ENCODE data around the gene TBC1D22A.
A peak's percentile ranks its signal among the peaks of the same experiment; 100 is the strongest.

DNA sequence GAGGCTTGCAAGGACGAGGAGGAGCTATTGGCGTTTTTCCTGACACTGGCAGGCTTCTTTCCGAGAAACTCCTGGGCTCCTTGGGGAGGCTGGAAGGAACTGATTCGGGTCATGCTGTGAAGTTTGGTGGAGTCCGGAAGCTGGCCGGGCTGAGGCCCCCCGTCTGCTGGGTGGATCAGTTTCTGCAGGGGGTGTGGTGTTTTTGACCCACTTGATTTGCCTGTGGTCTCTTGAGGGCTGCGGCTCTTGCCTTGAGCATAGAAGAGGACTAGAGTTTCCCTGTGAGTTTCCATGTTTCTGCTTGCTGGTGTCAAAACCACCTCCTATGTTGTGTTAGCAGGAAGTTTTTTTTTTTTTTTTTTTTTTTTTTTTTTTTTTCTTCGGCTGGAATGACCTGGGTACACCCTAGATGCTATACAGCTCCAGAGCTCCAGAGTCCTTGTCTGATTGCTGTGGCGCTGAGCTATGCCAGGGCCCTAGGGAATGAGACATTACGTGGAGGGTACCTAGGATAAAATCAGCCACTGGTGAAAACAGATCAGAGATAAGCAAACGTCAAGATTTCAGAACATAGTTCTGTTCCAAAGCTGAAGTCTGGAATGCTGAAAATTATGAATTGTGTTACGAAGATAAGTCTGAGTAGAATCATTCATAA lies 728 bp downstream of the TBC1D22A start:
- TF ChIP-seq, protein P1, sequence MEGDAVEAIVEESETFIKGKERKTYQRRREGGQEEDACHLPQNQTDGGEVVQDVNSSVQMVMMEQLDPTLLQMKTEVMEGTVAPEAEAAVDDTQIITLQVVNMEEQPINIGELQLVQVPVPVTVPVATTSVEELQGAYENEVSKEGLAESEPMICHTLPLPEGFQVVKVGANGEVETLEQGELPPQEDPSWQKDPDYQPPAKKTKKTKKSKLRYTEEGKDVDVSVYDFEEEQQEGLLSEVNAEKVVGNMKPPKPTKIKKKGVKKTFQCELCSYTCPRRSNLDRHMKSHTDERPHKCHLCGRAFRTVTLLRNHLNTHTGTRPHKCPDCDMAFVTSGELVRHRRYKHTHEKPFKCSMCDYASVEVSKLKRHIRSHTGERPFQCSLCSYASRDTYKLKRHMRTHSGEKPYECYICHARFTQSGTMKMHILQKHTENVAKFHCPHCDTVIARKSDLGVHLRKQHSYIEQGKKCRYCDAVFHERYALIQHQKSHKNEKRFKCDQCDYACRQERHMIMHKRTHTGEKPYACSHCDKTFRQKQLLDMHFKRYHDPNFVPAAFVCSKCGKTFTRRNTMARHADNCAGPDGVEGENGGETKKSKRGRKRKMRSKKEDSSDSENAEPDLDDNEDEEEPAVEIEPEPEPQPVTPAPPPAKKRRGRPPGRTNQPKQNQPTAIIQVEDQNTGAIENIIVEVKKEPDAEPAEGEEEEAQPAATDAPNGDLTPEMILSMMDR (IDR thresholded peaks at IDR 0.05 in 2 of 3, conservative IDR thresholded peaks at IDR 0.05 in 1 of 3; ENCODE audit: control insufficient read depth in 2 of 3, extremely low read depth in 1 of 3, insufficient read depth in 1 of 3, low read depth in 3 of 3, low read length in 3 of 3), result no peak
- TF ChIP-seq POLR2A (IDR thresholded peaks at IDR 0.05; ENCODE audit: low read depth, low read length) (no peak), POLR2AphosphoS2 (IDR thresholded peaks at IDR 0.05; ENCODE audit: low read depth, low read length) (peak; percentile 56; the same call in 1 of the 2 replicates), SUZ12 (IDR thresholded peaks at IDR 0.05; ENCODE audit: unreplicated experiment) (no peak), EGR1 (IDR thresholded peaks at IDR 0.05; ENCODE audit: borderline replicate concordance in 1 of 2, low read depth in 2 of 2, low read length in 2 of 2) (0 out of 3 replicates have a peak, but pooled peaks of 1 of the 2 experiments have one; percentile 0), EP300 (IDR thresholded peaks at IDR 0.05; ENCODE audit: borderline replicate concordance in 1 of 2, control insufficient read depth in 1 of 2, low read depth in 2 of 2, low read length in 2 of 2) (no peak), E2F4 (IDR thresholded peaks at IDR 0.05; ENCODE audit: low read depth, low read length) (no peak), ZBTB33 (IDR thresholded peaks at IDR 0.05) (no peak), PML (IDR thresholded peaks at IDR 0.05; ENCODE audit: low read length) (peak; percentile 41; the same call in 1 of the 2 replicates), SIX5 (IDR thresholded peaks at IDR 0.05; ENCODE audit: low read depth, low read length, severe bottlenecking) (no peak), CEBPB (IDR thresholded peaks at IDR 0.05; ENCODE audit: borderline replicate concordance in 1 of 2, low read depth in 2 of 2, low read length in 2 of 2) (no peak), FOS (IDR thresholded peaks at IDR 0.05; ENCODE audit: borderline replicate concordance, extremely low read depth, insufficient read length) (no peak)

All from GM12878 (cell line).